Measurements from ENCODE around the gene CDH2.

- no peak for TF ChIP-seq EP300 (IDR thresholded peaks at IDR 0.05)
- TF ChIP-seq CTCF (IDR thresholded peaks at IDR 0.05) = no peak
- no peak for TF ChIP-seq POLR2AphosphoS5 (IDR thresholded peaks at IDR 0.05)
These were observed 40.9 kb downstream of the CDH2 start for GRCh38 chr18:28136071-28136470.

All from gastroesophageal sphincter (tissue), 3 donors.